ENCODE results near the gene ADISSP. TPM values are rescaled to one million over a fixed set of nuclear protein-coding genes. Genes with fewer than 3 reads are reported as not detected.
A peak's percentile ranks its signal among the peaks of the same experiment; 100 is the strongest.

Gene ADISSP
- total and polyA plus RNA-seq, 8 donors, result 19.4 to 37.3 (median 29.4) TPM

DNA sequence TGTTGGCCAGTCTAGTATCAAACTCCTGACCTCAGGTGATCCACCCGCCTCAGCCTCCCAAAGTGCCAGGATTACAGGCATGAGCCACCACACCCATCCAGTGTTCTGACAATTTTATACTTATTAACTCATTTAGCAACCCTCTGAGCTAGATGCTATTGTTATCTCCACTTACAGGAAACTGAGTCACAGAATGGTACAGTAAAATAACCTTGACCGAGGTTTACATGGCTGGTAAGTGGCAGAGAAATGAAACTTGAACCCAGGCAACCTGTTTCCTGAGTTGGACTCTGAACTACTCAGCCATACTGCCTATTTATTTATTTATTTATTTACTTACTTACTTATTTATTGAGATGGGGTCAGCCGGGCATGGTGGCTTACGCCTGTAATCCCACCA is 48.5 kb downstream of the ADISSP start:
- DNase-seq, result no peak
- H3K27me3 ChIP-seq, result peaks cover 0 to 13% of the 10 kb centered on the region in 2 donors
- no peak for ATAC-seq
- H3K9me3 ChIP-seq, result no peaks in the 10 kb centered on the region
- H3K4me3 ChIP-seq, result no peak overlapping the region
- TF ChIP-seq, protein P1, sequence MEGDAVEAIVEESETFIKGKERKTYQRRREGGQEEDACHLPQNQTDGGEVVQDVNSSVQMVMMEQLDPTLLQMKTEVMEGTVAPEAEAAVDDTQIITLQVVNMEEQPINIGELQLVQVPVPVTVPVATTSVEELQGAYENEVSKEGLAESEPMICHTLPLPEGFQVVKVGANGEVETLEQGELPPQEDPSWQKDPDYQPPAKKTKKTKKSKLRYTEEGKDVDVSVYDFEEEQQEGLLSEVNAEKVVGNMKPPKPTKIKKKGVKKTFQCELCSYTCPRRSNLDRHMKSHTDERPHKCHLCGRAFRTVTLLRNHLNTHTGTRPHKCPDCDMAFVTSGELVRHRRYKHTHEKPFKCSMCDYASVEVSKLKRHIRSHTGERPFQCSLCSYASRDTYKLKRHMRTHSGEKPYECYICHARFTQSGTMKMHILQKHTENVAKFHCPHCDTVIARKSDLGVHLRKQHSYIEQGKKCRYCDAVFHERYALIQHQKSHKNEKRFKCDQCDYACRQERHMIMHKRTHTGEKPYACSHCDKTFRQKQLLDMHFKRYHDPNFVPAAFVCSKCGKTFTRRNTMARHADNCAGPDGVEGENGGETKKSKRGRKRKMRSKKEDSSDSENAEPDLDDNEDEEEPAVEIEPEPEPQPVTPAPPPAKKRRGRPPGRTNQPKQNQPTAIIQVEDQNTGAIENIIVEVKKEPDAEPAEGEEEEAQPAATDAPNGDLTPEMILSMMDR (IDR thresholded peaks at IDR 0.05), result no peak
- no peak overlapping the region for H3K27ac ChIP-seq
- H3K36me3 ChIP-seq, result no peaks in the 10 kb centered on the region
- intact Hi-C loops (cut with DNase I), result no loop called here
- H3K4me1 ChIP-seq, result peaks cover 0 to 2% of the 10 kb centered on the region in 2 donors

DNA sequence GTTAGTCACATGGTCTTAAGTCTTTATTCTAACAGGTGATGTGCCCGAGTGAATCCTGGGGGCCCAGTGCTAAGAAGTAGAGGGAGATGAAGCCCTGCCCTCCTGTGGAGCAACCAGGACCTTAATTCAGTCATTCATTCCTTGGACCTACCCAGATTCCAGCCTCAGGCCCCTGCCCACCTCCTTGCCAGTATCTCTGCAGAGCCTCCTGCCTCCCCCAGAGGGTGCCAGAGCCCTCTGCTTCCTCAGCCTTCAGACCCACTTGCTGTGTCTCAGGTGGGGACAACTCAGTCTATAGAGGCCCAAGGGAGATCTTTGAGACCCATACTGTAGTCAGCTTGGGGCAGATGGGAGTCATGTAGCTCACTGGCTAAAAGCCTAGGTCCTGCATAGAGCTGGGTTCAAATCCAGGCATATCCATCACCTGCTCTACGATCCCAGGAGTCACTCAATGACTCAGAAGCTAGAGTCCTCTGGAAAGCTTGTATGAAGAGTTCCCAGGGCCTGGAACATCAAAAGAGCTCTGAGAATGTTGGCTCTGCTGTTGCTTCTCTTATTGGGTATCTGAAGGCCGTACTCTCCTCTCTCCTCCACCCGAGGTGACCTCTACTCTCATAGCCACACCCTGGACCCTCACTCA is 51.2 kb downstream of the ADISSP start:
- intact Hi-C loops (cut with DNase I), result no loop called here
- TF ChIP-seq, protein P1 (IDR thresholded peaks at IDR 0.05), result peak; percentile 58 to 67

DNA sequence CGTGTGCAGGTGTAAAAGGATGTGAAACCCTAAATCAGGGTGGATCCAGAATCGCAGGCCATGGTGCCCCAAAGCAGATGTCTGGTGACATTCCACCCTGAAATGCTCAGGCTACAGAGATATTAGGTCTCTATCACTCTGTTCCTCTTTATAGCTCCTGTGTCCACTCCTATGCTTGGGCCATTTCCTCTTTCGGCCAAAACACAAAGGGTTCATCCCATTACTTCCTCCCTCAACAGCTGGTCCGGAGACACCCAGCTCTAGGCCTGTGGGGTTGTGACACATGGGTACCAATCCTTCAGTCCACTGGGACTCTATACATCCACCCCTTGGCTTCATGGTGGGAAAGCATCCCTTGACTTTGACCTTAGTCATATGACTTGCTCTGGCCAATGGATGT is 53.5 kb downstream of the ADISSP start:
- H3K9me3 ChIP-seq, result no peaks in the 10 kb centered on the region
- intact Hi-C loops (cut with DNase I), result no loop called here
- peaks cover 6 to 39% of the 10 kb centered on the region in 2 donors for H3K4me1 ChIP-seq
- ATAC-seq (peak; percentile 37), DNase-seq (no peak)
- H3K4me3 ChIP-seq, result no peak overlapping the region
- H3K27ac ChIP-seq, result peak overlapping the region in 1 of 2 donors; percentile 34
- H3K36me3 ChIP-seq, result no peaks in the 10 kb centered on the region
- H3K27me3 ChIP-seq, result no peaks in the 10 kb centered on the region
- TF ChIP-seq, protein P1 (IDR thresholded peaks at IDR 0.05), result no peak

More for the DNA sequence above, 51.2 kb downstream of the ADISSP start:
- Histone ChIP-seq H3K36me3 (no peaks in the 10 kb centered on the region), H3K4me3 (no peak overlapping the region), H3K9me3 (no peaks in the 10 kb centered on the region), H3K27me3 (peaks cover 0 to 13% of the 10 kb centered on the region in 2 donors), H3K4me1 (peaks cover 0 to 23% of the 10 kb centered on the region in 2 donors), H3K27ac (no peak overlapping the region)
- ATAC-seq, result peak; percentile 65
- peak in 1 of 4 donors; percentile 70 for DNase-seq

DNA sequence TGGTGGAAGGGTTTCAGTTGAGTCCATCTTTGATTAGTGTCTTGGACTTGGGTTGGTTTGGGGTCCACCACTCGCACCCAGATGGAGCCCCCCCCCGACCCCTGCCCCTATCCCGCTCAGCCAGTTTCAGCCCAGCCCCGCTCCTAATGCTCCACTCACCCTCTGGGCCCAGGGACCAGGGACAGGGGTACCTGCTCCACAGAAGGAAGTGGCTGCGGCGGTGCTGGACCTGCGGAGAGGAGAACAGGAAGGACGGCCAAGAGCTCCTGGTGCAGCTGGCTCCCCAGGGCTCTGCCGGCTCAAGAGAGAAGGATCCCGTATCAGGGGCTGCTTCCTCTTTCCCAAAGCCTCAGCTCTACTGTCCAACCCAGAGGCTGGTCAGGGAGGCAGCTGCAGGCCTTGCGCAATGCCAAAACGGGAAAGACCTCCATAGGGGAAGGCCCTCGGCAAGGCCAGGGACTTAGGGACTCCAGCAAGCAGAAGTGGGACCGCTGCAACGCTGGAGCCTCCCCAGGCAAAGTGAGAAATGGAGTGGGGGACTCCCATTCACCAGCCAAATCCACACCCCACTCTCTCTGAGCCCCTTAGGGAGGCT is 55.2 kb downstream of the ADISSP start, which contains the start of gene SIGLEC1:
TSS of gene SIGLEC1 (minus strand) at position 322 of the 595 bp plus-strand sequence. CDS start 5,472 bp downstream, outside the sequence.
- DNase-seq, result peak in 2 of 4 donors; percentile 88 to 90
- peak within 1 kb of the TSS in 1 of 2 donors; percentile 60 for H3K27ac ChIP-seq
- intact Hi-C loops (cut with DNase I), result no loop called here
- TF ChIP-seq, protein P1 (IDR thresholded peaks at IDR 0.05), result no peak
- no peaks in the 10 kb centered on the region for H3K36me3 ChIP-seq
- H3K4me3 ChIP-seq, result peak within 1 kb of the TSS in 1 of 2 donors; percentile 35
- H3K27me3 ChIP-seq, result no peaks in the 10 kb centered on the region
- peak; percentile 63 for ATAC-seq
- no peaks in the 10 kb centered on the region for H3K9me3 ChIP-seq
- peaks cover 6 to 39% of the 10 kb centered on the region in 2 donors for H3K4me1 ChIP-seq

DNA sequence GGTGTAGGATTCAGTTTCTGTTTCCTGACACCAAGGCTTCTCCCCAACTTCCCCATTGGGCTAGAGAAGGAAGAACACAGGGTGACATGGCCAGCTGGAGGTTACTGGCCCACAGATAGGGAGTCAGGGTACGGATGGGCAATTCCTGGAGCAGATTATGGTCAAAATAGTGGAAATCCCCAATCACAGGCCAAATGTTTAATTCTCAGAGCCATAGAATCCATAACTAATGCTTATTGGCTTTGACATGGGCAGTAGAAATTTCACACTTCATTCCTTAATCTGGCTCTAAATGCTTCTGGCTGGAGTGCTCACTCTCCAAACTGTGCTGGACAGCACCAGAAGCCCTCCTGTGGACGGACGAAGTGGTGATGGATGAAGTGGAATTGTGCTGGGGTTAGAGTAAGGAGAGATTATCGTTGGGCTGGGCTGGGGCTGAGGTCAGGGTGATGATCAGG is 56.0 kb downstream of the ADISSP start:
- peak; percentile 21 for ATAC-seq
- DNase-seq, result no peak
- Histone ChIP-seq H3K36me3 (peaks cover 0 to 4% of the 10 kb centered on the region in 2 donors), H3K4me3 (peak overlapping the region in 1 of 2 donors; percentile 35), H3K27me3 (no peaks in the 10 kb centered on the region), H3K27ac (peak overlapping the region in 1 of 2 donors; percentile 60), H3K9me3 (no peaks in the 10 kb centered on the region), H3K4me1 (peaks cover 6 to 39% of the 10 kb centered on the region in 2 donors)
- TF ChIP-seq, protein P1 (IDR thresholded peaks at IDR 0.05), result no peak
- intact Hi-C loops (cut with DNase I), result no loop called here
